Measurements from ENCODE around the gene TOMM22. TPM values are rescaled to one million over a fixed set of nuclear protein-coding genes. Genes with fewer than 3 reads are reported as not detected.

The TOMM22 gene
- total and polyA plus RNA-seq, 5 experiments from 2014 or later: 56.1 to 79.3 (median 67.2) TPM

DNA sequence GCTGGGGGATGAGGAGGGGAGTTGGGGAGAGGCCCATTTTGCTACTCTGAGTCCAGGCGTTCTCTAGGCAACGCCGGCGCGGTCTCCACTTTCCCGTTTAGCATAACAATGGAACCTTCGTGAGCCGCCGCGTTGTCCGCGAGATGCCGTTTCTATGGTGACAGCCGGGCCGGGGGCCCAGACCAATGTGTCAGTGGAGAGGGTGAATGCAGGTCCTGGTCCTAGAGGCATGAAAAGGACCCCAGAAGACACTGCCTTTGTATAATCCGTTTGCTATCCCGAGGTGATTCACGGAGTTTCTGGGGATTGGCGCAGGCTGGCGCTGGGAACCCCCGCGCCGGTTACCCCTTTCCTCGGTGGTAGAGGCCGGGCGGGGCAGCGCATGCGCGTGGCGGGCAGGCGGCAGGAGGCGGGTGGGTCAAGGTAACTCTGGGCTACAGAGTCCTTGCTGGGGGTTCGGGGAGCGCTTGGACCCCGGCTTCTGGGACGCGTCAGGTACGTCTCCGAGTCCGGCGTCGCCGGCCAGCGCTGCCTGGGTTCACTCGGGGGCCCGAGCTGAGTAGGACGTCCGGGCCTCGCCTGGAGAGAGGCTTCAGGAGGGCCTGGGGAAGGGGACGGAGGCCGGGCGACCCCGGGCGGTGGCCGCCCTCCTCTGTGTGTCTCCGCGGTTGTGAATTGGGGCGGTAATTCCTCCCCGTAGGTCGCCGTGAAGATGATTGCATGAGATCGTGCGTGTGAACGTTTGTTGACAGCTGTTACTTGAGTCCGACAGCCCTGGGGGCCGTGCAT is 25.3 kb upstream of the TOMM22 start, which contains the start of the genes CBY1 and FAM227A:
Gene CBY1, plus strand, starts transcription at position 383 of the 789 bp plus-strand sequence. CDS start 11,417 bp downstream, outside the sequence.
Gene FAM227A, minus strand, starts transcription at position 137 of the 789 bp plus-strand sequence. CDS start 6,224 bp downstream, outside the sequence.
- Mint-ChIP-seq H3K4me1 (peaks cover 6 to 23% (median 14%) of the 10 kb centered on the region in 4 donors), H3K4me3 (peak within 1 kb of the TSS; percentile 90 to 99 (median 96)), H3K27ac (peak within 1 kb of the TSS; percentile 93 to 100 (median 99)), H3K27me3 (no peaks in the 10 kb centered on the region), H3K9me3 (no peaks in the 10 kb centered on the region), H3K36me3 (peaks cover 0 to 3% (median 0%) of the 10 kb centered on the region in 3 donors)
- peak; percentile 82 to 83 for ATAC-seq
- POLR2A ChIA-PET: interaction anchor here (1.1 to 2.1 kb wide), 5 partner anchors 25 to 76 kb away, joined by 4 to 18 read pairs (median 4); partner anchors contain the start of genes GTPBP1 and TOMM22
- DNase-seq: peak; percentile 73 to 98 (median 87)

DNA sequence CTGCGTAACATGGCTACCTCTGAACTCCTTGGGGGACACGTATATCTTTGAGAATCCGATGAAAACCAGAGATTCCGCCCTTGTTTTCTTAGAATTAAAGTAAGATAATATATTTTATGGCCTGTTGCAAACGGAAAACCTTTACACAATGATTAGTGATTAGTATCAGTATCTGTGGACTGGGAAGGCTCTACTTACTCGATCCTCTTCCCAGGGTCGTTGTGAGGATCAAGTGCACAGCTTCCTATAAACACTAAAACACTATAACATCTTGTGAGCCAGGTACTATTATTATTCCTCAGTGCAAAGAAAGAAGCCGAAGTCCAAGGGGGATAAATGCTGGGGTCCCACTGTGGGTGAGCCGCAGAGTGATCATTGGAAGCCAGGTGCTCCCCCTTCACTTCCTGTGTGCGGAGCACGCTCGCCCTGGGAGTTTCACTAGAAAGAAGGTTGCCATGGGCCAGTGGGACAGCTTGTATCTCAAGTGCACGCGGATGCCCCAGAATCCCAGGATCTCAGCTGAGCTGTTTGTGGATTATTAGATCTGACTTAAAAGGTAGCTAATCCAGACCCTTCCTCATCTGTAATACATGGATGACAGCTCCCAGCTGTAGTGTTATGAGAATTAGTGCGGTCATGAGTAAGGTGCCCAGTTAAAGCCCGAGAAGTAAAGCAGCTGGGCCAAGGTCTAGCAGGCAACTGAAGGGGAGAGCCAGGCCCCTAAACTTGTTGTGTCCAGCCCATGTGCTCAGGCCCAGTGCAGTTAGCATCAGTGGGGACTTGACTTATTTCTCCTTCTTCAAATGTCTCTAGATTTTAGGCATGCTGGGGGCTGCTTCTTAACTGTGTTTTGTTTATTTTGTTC is 24.5 kb upstream of the TOMM22 start:
- H3K4me3 Mint-ChIP-seq: peak overlapping the region; percentile 90 to 99 (median 96)
- peaks cover 0 to 8% (median 0%) of the 10 kb centered on the region in 3 donors for H3K36me3 Mint-ChIP-seq
- ATAC-seq (peak; percentile 29 to 34), DNase-seq (peak in 8 of 10 donors; percentile 5 to 64 (median 24))
- H3K9me3 Mint-ChIP-seq: no peaks in the 10 kb centered on the region
- H3K27me3 Mint-ChIP-seq: no peaks in the 10 kb centered on the region
- peaks cover 6 to 23% (median 14%) of the 10 kb centered on the region in 4 donors for H3K4me1 Mint-ChIP-seq
- H3K27ac Mint-ChIP-seq: peak overlapping the region; percentile 93 to 100 (median 99)
- POLR2A ChIA-PET: interaction anchor here (0.6 to 2.1 kb wide), 6 partner anchors 21 to 75 kb away, joined by 3 to 18 read pairs (median 4); partner anchors contain the start of genes GTPBP1 and TOMM22

DNA sequence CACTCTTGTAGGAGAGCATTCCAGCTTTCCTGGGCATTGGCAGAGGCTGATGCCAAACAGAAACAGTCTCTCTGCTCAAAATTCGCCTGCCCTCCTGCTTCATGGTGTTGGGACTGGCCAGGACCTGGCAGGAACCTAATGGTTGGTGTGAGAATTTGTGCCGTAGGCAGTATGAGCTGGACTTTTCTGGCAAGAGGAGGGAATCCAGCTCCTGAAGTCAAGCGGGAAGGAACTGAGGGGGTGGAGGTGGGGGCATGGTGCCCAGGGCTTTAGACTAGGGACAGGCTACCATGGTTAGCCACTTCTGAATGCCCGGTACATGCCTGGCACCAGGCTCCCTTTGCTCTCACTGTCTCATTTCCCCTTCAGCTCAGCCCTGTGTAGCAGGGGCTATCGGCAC is 6.9 kb upstream of the TOMM22 start:
- POLR2A ChIA-PET: no interaction called here
- H3K4me1 Mint-ChIP-seq: peaks cover 0 to 2% (median 0%) of the 10 kb centered on the region in 4 donors
- H3K27ac Mint-ChIP-seq: no peak overlapping the region
- ATAC-seq: no peak
- no peak for DNase-seq
- peaks cover 9 to 30% (median 29%) of the 10 kb centered on the region in 3 donors for H3K36me3 Mint-ChIP-seq
- H3K4me3 Mint-ChIP-seq: no peak overlapping the region
- no peaks in the 10 kb centered on the region for H3K9me3 Mint-ChIP-seq
- H3K27me3 Mint-ChIP-seq: no peaks in the 10 kb centered on the region

DNA sequence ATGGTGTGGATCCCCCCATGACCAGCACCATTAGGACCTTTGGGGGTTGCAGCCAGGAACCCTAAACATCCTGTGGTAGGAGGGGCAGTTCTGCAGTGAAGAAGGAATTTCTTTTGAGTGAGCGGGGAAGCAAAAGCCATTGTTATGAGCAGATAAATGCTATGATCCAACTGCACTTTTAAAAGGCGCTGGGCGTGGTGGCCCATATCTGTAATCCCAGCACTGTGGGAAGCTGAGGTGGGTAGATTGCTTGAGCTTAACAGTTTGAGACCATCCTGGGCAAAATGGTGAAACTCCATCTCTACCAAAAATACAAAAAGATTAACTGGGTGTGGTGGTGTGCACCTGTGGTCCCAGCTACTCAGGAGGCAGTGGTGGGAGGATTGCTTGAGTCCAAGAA is 5.9 kb upstream of the TOMM22 start:
- H3K9me3 Mint-ChIP-seq: no peaks in the 10 kb centered on the region
- peaks cover 6 to 26% (median 26%) of the 10 kb centered on the region in 3 donors for H3K36me3 Mint-ChIP-seq
- peaks cover 0 to 2% (median 0%) of the 10 kb centered on the region in 4 donors for H3K4me1 Mint-ChIP-seq
- no peak overlapping the region for H3K4me3 Mint-ChIP-seq
- DNase-seq (no peak), ATAC-seq (no peak)
- no peaks in the 10 kb centered on the region for H3K27me3 Mint-ChIP-seq
- H3K27ac Mint-ChIP-seq: peak overlapping the region in 1 of 10 donors; percentile 14
- POLR2A ChIA-PET: no interaction called here

DNA sequence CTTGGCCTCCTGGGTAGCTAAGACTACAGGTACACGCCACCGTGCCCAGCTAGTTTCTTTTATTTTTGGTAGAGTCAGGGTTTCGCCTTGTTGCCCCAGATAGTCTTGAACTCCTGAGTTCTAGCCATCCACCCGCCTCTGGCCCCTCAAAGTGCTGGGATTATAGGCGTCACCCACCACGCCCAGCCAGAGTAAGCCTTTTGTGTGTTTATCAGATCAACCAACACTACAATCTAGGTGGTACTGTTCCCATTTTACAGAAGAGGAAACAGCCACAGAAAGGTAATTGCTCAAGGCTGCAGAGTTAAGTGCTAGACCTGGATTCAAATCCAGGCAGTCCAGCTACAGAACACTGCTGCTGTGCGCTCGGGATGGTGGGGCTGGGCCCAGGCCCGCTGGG is 3.1 kb downstream of the TOMM22 start:
- H3K27ac Mint-ChIP-seq: peak overlapping the region in 5 of 10 donors; percentile 5 to 77 (median 43)
- H3K4me1 Mint-ChIP-seq: peaks cover 13 to 24% (median 18%) of the 10 kb centered on the region in 4 donors
- no peak for ATAC-seq
- no peaks in the 10 kb centered on the region for H3K27me3 Mint-ChIP-seq
- POLR2A ChIA-PET: interaction anchor here (0.5 kb wide), 1 partner anchor 46 kb away, joined by 4 read pairs; no protein-coding TSS in a partner anchor
- peaks cover 0 to 70% (median 2%) of the 10 kb centered on the region in 3 donors for H3K36me3 Mint-ChIP-seq
- no peak for DNase-seq
- H3K4me3 Mint-ChIP-seq: peak overlapping the region in 2 of 10 donors; percentile 20 to 40
- H3K9me3 Mint-ChIP-seq: no peaks in the 10 kb centered on the region

DNA sequence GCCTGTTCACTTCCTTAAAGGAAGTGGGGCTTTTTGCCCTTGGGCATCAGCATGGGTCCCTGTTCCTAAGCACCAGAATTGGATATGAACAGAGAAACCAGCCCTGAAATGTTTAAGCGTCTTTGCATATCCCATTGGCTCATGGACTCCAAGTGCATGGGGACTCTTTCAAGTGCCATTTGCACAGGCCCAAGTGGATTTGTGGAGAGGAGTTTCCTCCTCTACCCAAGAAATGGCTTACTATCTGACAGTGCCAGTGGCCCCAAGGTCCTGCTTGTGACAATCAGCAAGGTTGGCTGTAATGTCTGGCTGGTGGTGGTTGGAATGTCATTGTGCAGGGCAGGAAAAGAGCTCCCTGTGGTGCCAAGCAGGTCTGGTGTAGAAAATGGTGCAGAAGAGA is 4.0 kb downstream of the TOMM22 start:
- ATAC-seq (no peak), DNase-seq (no peak)
- H3K36me3 Mint-ChIP-seq: peaks cover 0 to 72% (median 2%) of the 10 kb centered on the region in 3 donors
- no peaks in the 10 kb centered on the region for H3K27me3 Mint-ChIP-seq
- H3K27ac Mint-ChIP-seq: peak overlapping the region in 1 of 10 donors; percentile 45
- POLR2A ChIA-PET: no interaction called here
- peaks cover 13 to 24% (median 18%) of the 10 kb centered on the region in 4 donors for H3K4me1 Mint-ChIP-seq
- H3K4me3 Mint-ChIP-seq: no peak overlapping the region
- no peaks in the 10 kb centered on the region for H3K9me3 Mint-ChIP-seq

DNA sequence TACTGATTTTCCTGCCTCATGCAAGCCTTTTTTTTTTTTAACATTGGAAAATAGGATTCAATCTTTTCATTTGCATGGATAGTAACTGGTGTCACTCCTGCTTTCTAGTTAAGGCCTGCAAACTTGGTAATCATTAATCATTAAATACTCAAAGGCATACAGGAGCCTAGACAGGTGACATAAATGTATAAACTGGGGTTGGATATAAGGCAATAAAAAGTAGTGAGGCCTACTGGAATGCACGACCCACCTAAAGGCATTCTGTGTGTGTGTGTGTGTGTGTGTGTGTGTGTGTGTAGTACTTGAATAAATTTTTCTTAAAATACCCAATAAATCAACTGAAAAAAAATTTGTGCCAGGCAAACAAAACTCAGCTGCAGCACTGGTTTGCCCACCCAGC is 7.9 kb downstream of the TOMM22 start:
- Mint-ChIP-seq H3K36me3 (peaks cover 0 to 69% (median 0%) of the 10 kb centered on the region in 3 donors), H3K27ac (peak overlapping the region in 1 of 10 donors; percentile 80)
- POLR2A ChIA-PET: interaction anchor here (0.6 to 0.7 kb wide), 3 partner anchors 8 to 1103 kb away, joined by 3 to 4 read pairs (median 3); partner anchors contain the start of gene TOMM22

DNA sequence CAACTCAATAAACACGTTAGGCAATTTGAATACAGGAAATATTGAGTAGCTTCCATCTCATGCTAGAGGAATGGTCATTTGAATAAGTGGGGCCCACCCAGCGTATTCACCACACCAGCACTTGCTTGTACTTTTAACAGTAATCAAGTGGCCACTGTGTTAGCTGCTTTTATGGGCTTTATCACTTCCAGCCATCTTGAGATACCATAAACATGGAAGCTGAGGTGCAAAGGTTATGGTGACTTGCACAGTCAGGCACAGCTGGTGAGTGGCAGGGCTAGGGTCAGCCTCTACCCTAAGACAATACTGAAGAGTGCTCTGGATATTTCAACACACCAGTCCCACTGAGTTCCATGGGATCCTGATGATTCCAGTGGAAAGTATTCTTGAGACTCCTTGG is 12.3 kb downstream of the TOMM22 start:
- Mint-ChIP-seq H3K4me1 (peaks cover 25 to 56% (median 46%) of the 10 kb centered on the region in 4 donors), H3K4me3 (no peak overlapping the region), H3K36me3 (peaks cover 0 to 41% (median 3%) of the 10 kb centered on the region in 3 donors), H3K27ac (peak overlapping the region in 1 of 10 donors; percentile 49), H3K27me3 (no peaks in the 10 kb centered on the region), H3K9me3 (no peaks in the 10 kb centered on the region)
- POLR2A ChIA-PET: interaction anchor here (1.1 to 1.4 kb wide), 2 partner anchors 12 kb away, joined by 3 to 4 read pairs; partner anchors contain the start of gene TOMM22
- no peak for ATAC-seq
- DNase-seq: no peak

More for the DNA sequence above, 7.9 kb downstream of the TOMM22 start:
- H3K4me1 Mint-ChIP-seq: peaks cover 10 to 17% (median 12%) of the 10 kb centered on the region in 4 donors
- H3K9me3 Mint-ChIP-seq: no peaks in the 10 kb centered on the region
- no peaks in the 10 kb centered on the region for H3K27me3 Mint-ChIP-seq
- H3K4me3 Mint-ChIP-seq: no peak overlapping the region
- ATAC-seq (no peak), DNase-seq (no peak)

DNA sequence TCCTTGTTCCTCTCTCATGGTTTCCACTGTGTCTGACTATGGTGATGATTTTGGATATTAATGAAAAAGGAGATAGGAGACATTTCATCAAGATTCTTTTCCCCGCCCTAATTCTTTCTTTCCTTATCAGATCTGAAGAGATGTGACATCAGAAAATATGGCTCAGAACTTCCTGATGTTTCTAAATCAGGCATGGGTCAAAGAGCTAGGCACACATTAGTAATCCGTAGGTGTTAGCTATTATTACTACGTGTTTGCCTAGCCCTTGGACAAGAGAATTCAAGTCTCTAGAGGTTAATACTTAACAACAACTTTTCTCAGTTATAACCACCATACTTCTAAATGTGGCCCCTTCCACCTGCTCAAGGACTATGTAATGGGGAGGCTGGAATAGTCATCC is 13.2 kb downstream of the TOMM22 start:
- POLR2A ChIA-PET: interaction anchor here (0.8 to 1.4 kb wide), 2 partner anchors 13 to 15 kb away, joined by 4 to 6 read pairs; partner anchors contain the start of gene TOMM22
- Mint-ChIP-seq H3K36me3 (peaks cover 0 to 33% (median 3%) of the 10 kb centered on the region in 3 donors), H3K27me3 (no peaks in the 10 kb centered on the region), H3K27ac (peak overlapping the region in 5 of 10 donors; percentile 2 to 69 (median 7)), H3K4me3 (peak overlapping the region in 1 of 10 donors; percentile 15), H3K9me3 (no peaks in the 10 kb centered on the region), H3K4me1 (peaks cover 28 to 65% (median 55%) of the 10 kb centered on the region in 4 donors)
- ATAC-seq (no peak), DNase-seq (no peak)

DNA sequence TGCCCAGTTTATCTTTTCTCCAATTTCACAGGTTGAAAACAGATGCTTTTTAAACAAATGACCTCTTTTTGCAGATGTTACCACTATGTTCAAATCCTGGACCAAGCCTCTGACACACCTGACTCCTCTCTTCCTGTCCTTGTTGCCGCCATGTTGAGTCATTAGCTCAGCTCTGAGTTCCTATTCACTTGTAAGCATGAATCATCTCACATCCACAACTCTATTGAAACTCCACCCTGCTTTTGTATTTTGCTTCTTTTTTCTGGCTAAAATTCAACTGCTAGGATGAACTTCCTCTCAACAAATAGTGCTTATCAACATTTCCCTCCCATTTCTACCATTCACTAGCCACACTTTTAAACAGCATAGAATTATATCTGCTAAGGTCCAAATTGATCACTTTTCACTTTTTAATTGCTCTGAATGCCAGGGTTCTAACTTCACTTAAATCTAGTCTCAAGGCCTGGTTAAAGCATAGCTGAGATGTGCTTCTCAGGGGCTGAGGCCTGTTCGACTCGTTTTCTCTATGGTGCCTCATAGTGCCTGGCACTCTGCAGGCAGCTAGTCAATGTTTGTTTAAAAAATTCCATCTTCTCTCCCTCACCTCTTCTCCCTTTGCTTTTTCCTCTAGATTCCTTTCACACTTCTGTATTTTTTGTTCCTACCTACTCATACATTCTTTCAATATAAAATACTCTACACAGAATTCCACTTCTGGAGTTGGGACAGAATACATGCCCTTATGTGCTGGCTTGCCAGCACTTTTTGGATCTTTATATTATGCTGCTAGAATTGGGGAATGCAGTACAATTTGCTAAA is 15.1 kb downstream of the TOMM22 start:
- ATAC-seq (no peak), DNase-seq (peak in 1 of 10 donors; percentile 14)
- Mint-ChIP-seq H3K27me3 (peaks cover 0 to 3% (median 0%) of the 10 kb centered on the region in 5 donors), H3K27ac (peak overlapping the region; percentile 50 to 100 (median 88)), H3K4me3 (peak overlapping the region in 8 of 10 donors; percentile 2 to 95 (median 57)), H3K9me3 (peaks cover 0 to 1% (median 0%) of the 10 kb centered on the region in 9 donors), H3K4me1 (peaks cover 32 to 73% (median 68%) of the 10 kb centered on the region in 4 donors), H3K36me3 (peaks cover 0 to 23% (median 3%) of the 10 kb centered on the region in 3 donors)
- POLR2A ChIA-PET: interaction anchor here (1.3 to 5.3 kb wide), 3 partner anchors 9 to 55 kb away, joined by 4 to 51 read pairs (median 6); partner anchors contain the start of genes GTPBP1 and TOMM22

Data from naive thymus-derived CD8-positive, alpha-beta T cell (primary cell).